ENCODE measurements around the gene PIP5K1B.

DNA sequence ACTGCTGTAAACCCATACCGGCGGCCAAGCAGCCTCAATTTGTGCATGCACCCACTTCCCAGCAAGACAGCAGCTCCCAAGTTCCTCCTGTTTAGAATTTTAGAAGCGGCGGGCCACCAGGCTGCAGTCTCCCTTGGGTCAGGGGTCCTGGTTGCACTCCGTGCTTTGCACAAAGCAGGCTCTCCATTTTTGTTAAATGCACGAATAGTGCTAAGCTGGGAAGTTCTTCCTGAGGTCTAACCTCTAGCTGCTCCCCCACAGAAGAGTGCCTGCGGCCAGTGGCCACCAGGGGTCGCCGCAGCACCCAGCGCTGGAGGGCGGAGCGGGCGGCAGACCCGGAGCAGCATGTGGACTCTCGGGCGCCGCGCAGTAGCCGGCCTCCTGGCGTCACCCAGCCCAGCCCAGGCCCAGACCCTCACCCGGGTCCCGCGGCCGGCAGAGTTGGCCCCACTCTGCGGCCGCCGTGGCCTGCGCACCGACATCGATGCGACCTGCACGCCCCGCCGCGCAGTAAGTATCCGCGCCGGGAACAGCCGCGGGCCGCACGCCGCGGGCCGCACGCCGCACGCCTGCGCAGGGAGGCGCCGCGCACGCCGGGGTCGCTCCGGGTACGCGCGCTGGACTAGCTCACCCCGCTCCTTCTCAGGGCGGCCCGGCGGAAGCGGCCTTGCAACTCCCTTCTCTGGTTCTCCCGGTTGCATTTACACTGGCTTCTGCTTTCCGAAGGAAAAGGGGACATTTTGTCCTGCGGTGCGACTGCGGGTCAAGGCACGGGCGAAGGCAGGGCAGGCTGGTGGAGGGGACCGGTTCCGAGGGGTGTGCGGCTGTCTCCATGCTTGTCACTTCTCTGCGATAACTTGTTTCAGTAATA is 330.6 kb downstream of the PIP5K1B start, which contains the start of gene FXN:
- TF ChIP-seq, protein P1, sequence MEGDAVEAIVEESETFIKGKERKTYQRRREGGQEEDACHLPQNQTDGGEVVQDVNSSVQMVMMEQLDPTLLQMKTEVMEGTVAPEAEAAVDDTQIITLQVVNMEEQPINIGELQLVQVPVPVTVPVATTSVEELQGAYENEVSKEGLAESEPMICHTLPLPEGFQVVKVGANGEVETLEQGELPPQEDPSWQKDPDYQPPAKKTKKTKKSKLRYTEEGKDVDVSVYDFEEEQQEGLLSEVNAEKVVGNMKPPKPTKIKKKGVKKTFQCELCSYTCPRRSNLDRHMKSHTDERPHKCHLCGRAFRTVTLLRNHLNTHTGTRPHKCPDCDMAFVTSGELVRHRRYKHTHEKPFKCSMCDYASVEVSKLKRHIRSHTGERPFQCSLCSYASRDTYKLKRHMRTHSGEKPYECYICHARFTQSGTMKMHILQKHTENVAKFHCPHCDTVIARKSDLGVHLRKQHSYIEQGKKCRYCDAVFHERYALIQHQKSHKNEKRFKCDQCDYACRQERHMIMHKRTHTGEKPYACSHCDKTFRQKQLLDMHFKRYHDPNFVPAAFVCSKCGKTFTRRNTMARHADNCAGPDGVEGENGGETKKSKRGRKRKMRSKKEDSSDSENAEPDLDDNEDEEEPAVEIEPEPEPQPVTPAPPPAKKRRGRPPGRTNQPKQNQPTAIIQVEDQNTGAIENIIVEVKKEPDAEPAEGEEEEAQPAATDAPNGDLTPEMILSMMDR (IDR thresholded peaks at IDR 0.05; ENCODE audit: low read depth, low read length, poor library complexity, severe bottlenecking) = peak; percentile 98
- TF ChIP-seq EZH2phosphoT487 (IDR thresholded peaks at IDR 0.05; ENCODE audit: borderline replicate concordance, low read length) = no peak
